ENCODE measurements around the gene ZNF500.
A peak's percentile ranks its signal among the peaks of the same experiment; 100 is the strongest.
"Not testable (repeated sequence)": the region's sequence is repeated elsewhere in the genome, so short reads cannot be mapped to it uniquely, and the experiment has no call there.

Gene ZNF500

GRCh38 chr16:4738370-4738769 is 28.6 kb downstream of the ZNF500 start:
- DNase-seq = not testable (repeated sequence)

- no peak for DNase-seq
Measured at GRCh38 chr16:4737545-4737944, 29.4 kb downstream of the ZNF500 start.

- no peak for DNase-seq
Measured at GRCh38 chr16:4736546-4736945, 30.4 kb downstream of the ZNF500 start.

- peak; percentile 88 for DNase-seq
Measured at GRCh38 chr16:4734730-4735535, 32.0 kb downstream of the ZNF500 start.

- peak; percentile 77 for DNase-seq
Measured at GRCh38 chr16:4734063-4734729, 32.8 kb downstream of the ZNF500 start, which contains the start of the genes ANKS3 and DNAAF8. Gene ANKS3, minus strand, starts transcription at chr16:4734271. Its CDS starts 4,122 bp downstream, at chr16:4730149. Gene DNAAF8, plus strand, starts transcription at chr16:4734537. Its CDS starts 1,978 bp downstream, at chr16:4736515.

GRCh38 chr16:4733747-4734062 is 33.3 kb downstream of the ZNF500 start:
- DNase-seq = no peak

GRCh38 chr16:4733211-4733742 is 33.7 kb downstream of the ZNF500 start:
- no peak for DNase-seq

GRCh38 chr16:4729876-4730275 is 37.1 kb downstream of the ZNF500 start:
- DNase-seq = no peak

GRCh38 chr16:4728676-4729075 is 38.3 kb downstream of the ZNF500 start:
- no peak for DNase-seq

GRCh38 chr16:4726616-4727015 is 40.3 kb downstream of the ZNF500 start:
- no peak for DNase-seq

GRCh38 chr16:4724661-4725270 is 42.2 kb downstream of the ZNF500 start:
- DNase-seq = no peak

- DNase-seq = no peak
Measured at GRCh38 chr16:4723071-4723767, 43.7 kb downstream of the ZNF500 start.

GRCh38 chr16:4718466-4718865 is 48.5 kb downstream of the ZNF500 start:
- no peak for DNase-seq

- no peak for DNase-seq
Measured at GRCh38 chr16:4714996-4715395, 52.0 kb downstream of the ZNF500 start.

GRCh38 chr16:4713663-4714501 is 53.1 kb downstream of the ZNF500 start:
- DNase-seq = no peak

- no peak for DNase-seq
Measured at GRCh38 chr16:4709481-4709880, 57.5 kb downstream of the ZNF500 start.

GRCh38 chr16:4706871-4707270 is 60.1 kb downstream of the ZNF500 start:
- DNase-seq = no peak

- no peak for DNase-seq
Measured at GRCh38 chr16:4704913-4705312, 62.0 kb downstream of the ZNF500 start.

GRCh38 chr16:4704491-4704890 is 62.5 kb downstream of the ZNF500 start:
- no peak for DNase-seq

GRCh38 chr16:4703906-4704305 is 63.1 kb downstream of the ZNF500 start:
- no peak for DNase-seq

GRCh38 chr16:4702466-4702808 is 64.5 kb downstream of the ZNF500 start:
- no peak for DNase-seq

Measured in central memory CD4-positive, alpha-beta T cell (primary cell).